HEK293 (cell line): ENCODE measurements around the gene FBXO28.

Experiments
- GFI1B ChIP-seq: fragments of 450-650 bp; formaldehyde crosslinking; IDR thresholded peaks from 2 replicates; pipeline ENCODE4 v1.5.1; 2016; ENCODE audit warnings: missing biosample characterization, missing genetic modification characterization
- KLF8 ChIP-seq: fragments of 450-650 bp; formaldehyde crosslinking; IDR thresholded peaks from 2 replicates; pipeline ENCODE4 v1.5.1; 2016; ENCODE audit warnings: missing biosample characterization, missing genetic modification characterization
- MYNN ChIP-seq: fragments of 450-650 bp; formaldehyde crosslinking; IDR thresholded peaks from 2 replicates; pipeline ENCODE4 v1.5.1; 2016; ENCODE audit warnings: missing biosample characterization, missing genetic modification characterization, borderline replicate concordance
- OSR2 ChIP-seq: fragments of 450-650 bp; formaldehyde crosslinking; IDR thresholded peaks from 2 replicates; pipeline ENCODE4 v1.5.1; 2016; ENCODE audit warnings: missing biosample characterization, missing genetic modification characterization
- YY1 ChIP-seq: fragments of 450-650 bp; formaldehyde crosslinking; IDR thresholded peaks from 2 replicates; pipeline ENCODE4 v1.5.1; 2018; ENCODE audit warnings: missing biosample characterization, missing genetic modification characterization
- ZBTB1 ChIP-seq: fragments of 450-650 bp; formaldehyde crosslinking; IDR thresholded peaks from 2 replicates; pipeline ENCODE4 v1.5.1; 2016; ENCODE audit warnings: missing biosample characterization, missing genetic modification characterization
- ZBTB17 ChIP-seq: fragments of 450-650 bp; formaldehyde crosslinking; IDR thresholded peaks from 2 replicates; pipeline ENCODE4 v1.5.1; 2016; ENCODE audit warnings: missing biosample characterization, missing genetic modification characterization
- ZNF138 ChIP-seq: fragments of 450-650 bp; formaldehyde crosslinking; IDR thresholded peaks from 2 replicates; pipeline ENCODE4 v1.5.1; 2016; ENCODE audit warnings: missing biosample characterization, missing genetic modification characterization, borderline replicate concordance
- ZNF214 ChIP-seq: fragments of 450-650 bp; formaldehyde crosslinking; IDR thresholded peaks from 2 replicates; pipeline ENCODE4 v1.5.1; 2017; ENCODE audit warnings: missing biosample characterization, mild to moderate bottlenecking, missing genetic modification characterization, borderline replicate concordance
- ZNF292 ChIP-seq: fragments of 450-650 bp; formaldehyde crosslinking; IDR thresholded peaks from 2 replicates; pipeline ENCODE4 v1.5.1; 2016; ENCODE audit warnings: low read depth, missing biosample characterization, missing genetic modification characterization, borderline replicate concordance
- ZNF350 ChIP-seq: fragments of 450-650 bp; formaldehyde crosslinking; IDR thresholded peaks from 2 replicates; pipeline ENCODE4 v1.5.0; 2017; ENCODE audit warnings: missing biosample characterization, mild to moderate bottlenecking, missing genetic modification characterization
- ZNF366 ChIP-seq: fragments of 450-650 bp; formaldehyde crosslinking; conservative IDR thresholded peaks from 2 replicates; pipeline ENCODE4 v1.5.1; 2016; ENCODE audit warnings: missing biosample characterization, missing genetic modification characterization
- ZNF426 ChIP-seq: fragments of 450-650 bp; formaldehyde crosslinking; IDR thresholded peaks from 2 replicates; pipeline ENCODE4 v1.5.1; 2017; ENCODE audit warnings: missing biosample characterization, missing genetic modification characterization, mild to moderate bottlenecking, inconsistent platforms, moderate library complexity
- ZNF521 ChIP-seq: fragments of 450-650 bp; formaldehyde crosslinking; IDR thresholded peaks from 2 replicates; pipeline ENCODE4 v1.5.1; 2017; ENCODE audit warnings: missing biosample characterization, mild to moderate bottlenecking, missing genetic modification characterization
- ZNF571 ChIP-seq: fragments of 450-650 bp; formaldehyde crosslinking; IDR thresholded peaks from 2 replicates; pipeline ENCODE4 v1.5.0; 2017; ENCODE audit warnings: missing biosample characterization, missing genetic modification characterization
- ZNF600 ChIP-seq: fragments of 450-650 bp; formaldehyde crosslinking; IDR thresholded peaks from 2 replicates; pipeline ENCODE4 v1.5.1; 2016; ENCODE audit warnings: missing biosample characterization, missing genetic modification characterization
- ZNF610 ChIP-seq: fragments of 450-650 bp; formaldehyde crosslinking; IDR thresholded peaks from 2 replicates; pipeline ENCODE4 v1.5.1; 2016; ENCODE audit warnings: missing biosample characterization, missing genetic modification characterization, borderline replicate concordance
- ZNF639 ChIP-seq: fragments of 450-650 bp; formaldehyde crosslinking; IDR thresholded peaks from 2 replicates; pipeline ENCODE4 v1.5.1; 2016; ENCODE audit warnings: missing biosample characterization, missing genetic modification characterization
- ZNF654 ChIP-seq: fragments of 450-650 bp; formaldehyde crosslinking; IDR thresholded peaks from 2 replicates; pipeline ENCODE4 v1.5.1; 2016; ENCODE audit warnings: low read depth, missing biosample characterization, missing genetic modification characterization
- ZNF707 ChIP-seq: fragments of 450-650 bp; formaldehyde crosslinking; IDR thresholded peaks from 2 replicates; pipeline ENCODE4 v1.5.1; 2016; ENCODE audit warnings: missing biosample characterization, missing genetic modification characterization
- ZSCAN18 ChIP-seq: fragments of 450-650 bp; formaldehyde crosslinking; IDR thresholded peaks from 2 replicates; pipeline ENCODE4 v1.5.1; 2016; ENCODE audit warnings: missing biosample characterization, missing genetic modification characterization
- TF ChIP-seq, protein P1 (sequence below): fragments of 450-650 bp; formaldehyde crosslinking; conservative IDR thresholded peaks from 2 replicates; pipeline ENCODE4 v1.5.1; 2016; ENCODE audit warnings: low read depth, missing biosample characterization, missing genetic modification characterization
- TF ChIP-seq, protein P2 (sequence below): fragments of 450-650 bp; formaldehyde crosslinking; IDR thresholded peaks from 2 replicates; pipeline ENCODE4 v1.5.1; 2016; ENCODE audit warnings: missing biosample characterization, missing genetic modification characterization
- TF ChIP-seq, protein P3 (sequence below): fragments of 450-650 bp; formaldehyde crosslinking; IDR thresholded peaks from 2 replicates; pipeline ENCODE4 v1.5.1; 2016; ENCODE audit warnings: missing biosample characterization, missing genetic modification characterization

The FBXO28 gene

GRCh38 chr1:224067621-224068457, 46.1 kb upstream of the FBXO28 start (continued):
- TF ChIP-seq, protein P1, sequence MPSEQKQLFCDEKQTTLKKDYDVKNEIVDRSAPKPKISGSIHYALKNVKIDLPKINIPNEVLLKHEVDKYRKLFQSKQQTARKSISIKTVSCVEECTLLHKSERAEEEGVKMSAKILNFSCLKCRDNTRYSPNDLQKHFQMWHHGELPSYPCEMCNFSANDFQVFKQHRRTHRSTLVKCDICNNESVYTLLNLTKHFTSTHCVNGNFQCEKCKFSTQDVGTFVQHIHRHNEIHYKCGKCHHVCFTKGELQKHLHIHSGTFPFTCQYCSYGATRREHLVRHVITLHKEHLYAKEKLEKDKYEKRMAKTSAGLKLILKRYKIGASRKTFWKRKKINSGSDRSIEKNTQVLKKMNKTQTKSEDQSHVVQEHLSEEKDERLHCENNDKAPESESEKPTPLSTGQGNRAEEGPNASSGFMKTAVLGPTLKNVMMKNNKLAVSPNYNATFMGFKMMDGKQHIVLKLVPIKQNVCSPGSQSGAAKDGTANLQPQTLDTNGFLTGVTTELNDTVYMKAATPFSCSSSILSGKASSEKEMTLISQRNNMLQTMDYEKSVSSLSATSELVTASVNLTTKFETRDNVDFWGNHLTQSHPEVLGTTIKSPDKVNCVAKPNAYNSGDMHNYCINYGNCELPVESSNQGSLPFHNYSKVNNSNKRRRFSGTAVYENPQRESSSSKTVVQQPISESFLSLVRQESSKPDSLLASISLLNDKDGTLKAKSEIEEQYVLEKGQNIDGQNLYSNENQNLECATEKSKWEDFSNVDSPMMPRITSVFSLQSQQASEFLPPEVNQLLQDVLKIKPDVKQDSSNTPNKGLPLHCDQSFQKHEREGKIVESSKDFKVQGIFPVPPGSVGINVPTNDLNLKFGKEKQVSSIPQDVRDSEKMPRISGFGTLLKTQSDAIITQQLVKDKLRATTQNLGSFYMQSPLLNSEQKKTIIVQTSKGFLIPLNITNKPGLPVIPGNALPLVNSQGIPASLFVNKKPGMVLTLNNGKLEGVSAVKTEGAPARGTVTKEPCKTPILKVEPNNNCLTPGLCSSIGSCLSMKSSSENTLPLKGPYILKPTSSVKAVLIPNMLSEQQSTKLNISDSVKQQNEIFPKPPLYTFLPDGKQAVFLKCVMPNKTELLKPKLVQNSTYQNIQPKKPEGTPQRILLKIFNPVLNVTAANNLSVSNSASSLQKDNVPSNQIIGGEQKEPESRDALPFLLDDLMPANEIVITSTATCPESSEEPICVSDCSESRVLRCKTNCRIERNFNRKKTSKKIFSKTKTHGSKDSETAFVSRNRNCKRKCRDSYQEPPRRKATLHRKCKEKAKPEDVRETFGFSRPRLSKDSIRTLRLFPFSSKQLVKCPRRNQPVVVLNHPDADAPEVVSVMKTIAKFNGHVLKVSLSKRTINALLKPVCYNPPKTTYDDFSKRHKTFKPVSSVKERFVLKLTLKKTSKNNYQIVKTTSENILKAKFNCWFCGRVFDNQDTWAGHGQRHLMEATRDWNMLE (tag by site-specific recombination) = no peak
- TF ChIP-seq ZNF600 (tag by site-specific recombination) (peak; percentile 24; the same call in 1 of the 2 replicates), OSR2 (tag by site-specific recombination) (peak; percentile 81), ZNF350 (tag by site-specific recombination) (no peak), ZNF366 (tag by site-specific recombination) (peak; percentile 80), GFI1B (tag by site-specific recombination) (no peak), ZBTB17 (no peak), ZSCAN18 (tag by site-specific recombination) (no peak), YY1 (no peak), ZNF610 (tag by site-specific recombination) (no peak), ZNF571 (tag by site-specific recombination) (no peak), ZBTB1 (tag by site-specific recombination) (no peak), ZNF292 (tag by site-specific recombination) (no peak), ZNF214 (tag by site-specific recombination) (no peak), ZNF707 (tag by site-specific recombination) (no peak), MYNN (tag by site-specific recombination) (no peak), ZNF654 (tag by site-specific recombination) (no peak), ZNF426 (no peak), ZNF138 (tag by site-specific recombination) (no peak), KLF8 (tag by site-specific recombination) (no peak), ZNF639 (tag by site-specific recombination) (no peak; the same call in 1 of the 2 replicates), ZNF521 (no peak)
- TF ChIP-seq, protein P2, sequence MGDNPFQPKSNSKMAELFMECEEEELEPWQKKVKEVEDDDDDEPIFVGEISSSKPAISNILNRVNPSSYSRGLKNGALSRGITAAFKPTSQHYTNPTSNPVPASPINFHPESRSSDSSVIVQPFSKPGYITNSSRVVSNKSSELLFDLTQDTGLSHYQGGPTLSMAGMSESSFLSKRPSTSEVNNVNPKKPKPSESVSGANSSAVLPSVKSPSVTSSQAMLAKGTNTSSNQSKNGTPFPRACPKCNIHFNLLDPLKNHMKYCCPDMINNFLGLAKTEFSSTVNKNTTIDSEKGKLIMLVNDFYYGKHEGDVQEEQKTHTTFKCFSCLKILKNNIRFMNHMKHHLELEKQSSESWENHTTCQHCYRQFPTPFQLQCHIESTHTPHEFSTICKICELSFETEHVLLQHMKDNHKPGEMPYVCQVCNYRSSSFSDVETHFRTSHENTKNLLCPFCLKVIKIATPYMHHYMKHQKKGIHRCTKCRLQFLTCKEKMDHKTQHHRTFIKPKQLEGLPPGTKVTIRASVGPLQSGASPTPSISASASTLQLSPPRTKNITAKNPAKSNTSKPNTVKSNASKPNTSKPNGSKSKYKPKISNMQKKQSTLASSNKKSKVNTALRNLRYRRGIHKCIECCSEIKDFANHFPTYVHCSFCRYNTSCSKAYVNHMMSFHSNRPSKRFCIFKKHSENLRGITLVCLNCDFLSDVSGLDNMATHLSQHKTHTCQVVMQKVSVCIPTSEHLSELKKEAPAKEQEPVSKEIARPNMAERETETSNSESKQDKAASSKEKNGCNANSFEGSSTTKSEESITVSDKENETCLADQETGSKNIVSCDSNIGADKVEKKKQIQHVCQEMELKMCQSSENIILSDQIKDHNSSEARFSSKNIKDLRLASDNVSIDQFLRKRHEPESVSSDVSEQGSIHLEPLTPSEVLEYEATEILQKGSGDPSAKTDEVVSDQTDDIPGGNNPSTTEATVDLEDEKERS (tag by site-specific recombination) = no peak
- TF ChIP-seq, protein P3, sequence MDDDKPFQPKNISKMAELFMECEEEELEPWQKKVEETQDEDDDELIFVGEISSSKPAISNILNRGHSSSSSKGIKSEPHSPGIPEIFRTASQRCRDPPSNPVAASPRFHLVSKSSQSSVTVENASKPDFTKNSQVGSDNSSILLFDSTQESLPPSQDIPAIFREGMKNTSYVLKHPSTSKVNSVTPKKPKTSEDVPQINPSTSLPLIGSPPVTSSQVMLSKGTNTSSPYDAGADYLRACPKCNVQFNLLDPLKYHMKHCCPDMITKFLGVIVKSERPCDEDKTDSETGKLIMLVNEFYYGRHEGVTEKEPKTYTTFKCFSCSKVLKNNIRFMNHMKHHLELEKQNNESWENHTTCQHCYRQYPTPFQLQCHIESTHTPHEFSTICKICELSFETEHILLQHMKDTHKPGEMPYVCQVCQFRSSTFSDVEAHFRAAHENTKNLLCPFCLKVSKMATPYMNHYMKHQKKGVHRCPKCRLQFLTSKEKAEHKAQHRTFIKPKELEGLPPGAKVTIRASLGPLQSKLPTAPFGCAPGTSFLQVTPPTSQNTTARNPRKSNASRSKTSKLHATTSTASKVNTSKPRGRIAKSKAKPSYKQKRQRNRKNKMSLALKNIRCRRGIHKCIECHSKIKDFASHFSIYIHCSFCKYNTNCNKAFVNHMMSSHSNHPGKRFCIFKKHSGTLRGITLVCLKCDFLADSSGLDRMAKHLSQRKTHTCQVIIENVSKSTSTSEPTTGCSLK (tag by site-specific recombination) = no peak
